CD4-positive, alpha-beta T cell (primary cell): Measurements from ENCODE around the gene ZBTB6. TPM values are rescaled to one million over a fixed set of nuclear protein-coding genes. Genes with fewer than 3 reads are reported as not detected.

Source experiments
- ATAC-seq: fragments of 200-7000 bp; cut with Tn5 transposase; one replicate; pipeline ENCODE4 v1.10.0; 2022; ENCODE audit warnings: mild to moderate bottlenecking; ENCODE audit not compliant: poor library complexity
- CTCF ChIA-PET: fragments of 350-600 bp; sonication (Branson Sonifier 250); formaldehyde crosslinking; loops from one replicate; lab custom pipeline; 2021; ENCODE audit warnings: antibody characterized with exemption, inconsistent platforms; lab: Charles Lee
- POLR2A ChIA-PET: fragments of 350-600 bp; sonication (Branson Sonifier 250); formaldehyde crosslinking; loops from one replicate; lab custom pipeline; 2021; ENCODE audit warnings: antibody characterized with exemption, inconsistent platforms; lab: Charles Lee
- DNase-seq, 14 experiments: peaks; one replicate each; pipeline ENCODE4 v3.0.0-alpha.2; 2013 to 2020; ENCODE audit warnings: mixed read lengths in 2 of 14
- H3K27ac ChIP-seq, 2 donors: one replicate each; pipeline versions ENCODE4 v1.5.1 to v1.7.0; 2013; ENCODE audit warnings: low read length in 2 of 2, low read depth in 1 of 2, mild to moderate bottlenecking in 1 of 2
- H3K27me3 ChIP-seq, 2 experiments: 1 replicate in 1 of 2; 2 replicates in 1 of 2; pipeline versions ENCODE4 v1.6.1 to v1.7.0; 2013; ENCODE audit warnings: low read length in 2 of 2, control low read depth in 1 of 2, mild to moderate bottlenecking in 1 of 2, moderate library complexity in 1 of 2; ENCODE audit not compliant: insufficient read depth in 2 of 2, control insufficient read depth in 1 of 2
- H3K36me3 ChIP-seq: one replicate; pipeline ENCODE4 v1.6.1; 2013; ENCODE audit warnings: low read length, control low read depth; ENCODE audit not compliant: insufficient read depth
- H3K4me1 ChIP-seq: one replicate; pipeline ENCODE4 v1.6.1; 2013; ENCODE audit warnings: low read length, control low read depth; ENCODE audit not compliant: insufficient read depth
- H3K4me3 ChIP-seq: one replicate; pipeline ENCODE4 v1.5.1; 2013; ENCODE audit warnings: mild to moderate bottlenecking, low read length, moderate library complexity
- H3K9me3 ChIP-seq, 2 experiments: 1 replicate in 1 of 2; 2 replicates in 1 of 2; pipeline versions ENCODE4 v1.6.1 to v1.7.0; 2013; ENCODE audit warnings: low read length in 2 of 2, mild to moderate bottlenecking in 2 of 2, control low read depth in 1 of 2, moderate library complexity in 1 of 2; ENCODE audit not compliant: control insufficient read depth in 1 of 2, insufficient read depth in 1 of 2
- H3K27ac Mint-ChIP-seq: one replicate; pipeline ENCODE4 v1.8.0; 2020; ENCODE audit warnings: mixed read lengths
- H3K27me3 Mint-ChIP-seq: one replicate; pipeline ENCODE4 v1.8.0; 2021; ENCODE audit warnings: mixed read lengths
- H3K36me3 Mint-ChIP-seq: one replicate; pipeline ENCODE4 v1.8.0; 2021; ENCODE audit warnings: low read depth, mixed read lengths
- H3K4me1 Mint-ChIP-seq: one replicate; pipeline ENCODE4 v1.8.0; 2021; ENCODE audit warnings: low read depth, mixed read lengths
- H3K4me3 Mint-ChIP-seq: one replicate; pipeline ENCODE4 v1.8.0; 2020; ENCODE audit warnings: mild to moderate bottlenecking, mixed read lengths
- H3K9me3 Mint-ChIP-seq: one replicate; pipeline ENCODE4 v1.8.0; 2020; ENCODE audit warnings: mixed read lengths
- intact Hi-C, 2 experiments: fragments of 100-400 bp; cut with DNase I in 1 of 2; cut with micrococcal nuclease in 1 of 2; formaldehyde crosslinking; loops; one replicate each; pipeline versions ENCODE4 v1.15.1 to v1.9.0; 2023 to 2025; cut with DNase I, micrococcal nuclease
- total RNA-seq, 174 experiments: library from RNA in 2 of 174; stranded (reverse) in 2 of 174; gene quantifications; one replicate each; pipeline ENCODE4 v1.2.3 and lab custom pipeline; 2021 to 2026
- TF ChIP-seq, protein P1 (sequence below): fragments of 200-600 bp; IDR thresholded peaks from one replicate; pipeline ENCODE4 v1.8.0; 2022; ENCODE audit warnings: antibody characterized with exemption, mild to moderate bottlenecking

ZBTB6 gene
- total RNA-seq, 2 experiments from 2014 or later = 3.6 to 3.9 TPM

DNA sequence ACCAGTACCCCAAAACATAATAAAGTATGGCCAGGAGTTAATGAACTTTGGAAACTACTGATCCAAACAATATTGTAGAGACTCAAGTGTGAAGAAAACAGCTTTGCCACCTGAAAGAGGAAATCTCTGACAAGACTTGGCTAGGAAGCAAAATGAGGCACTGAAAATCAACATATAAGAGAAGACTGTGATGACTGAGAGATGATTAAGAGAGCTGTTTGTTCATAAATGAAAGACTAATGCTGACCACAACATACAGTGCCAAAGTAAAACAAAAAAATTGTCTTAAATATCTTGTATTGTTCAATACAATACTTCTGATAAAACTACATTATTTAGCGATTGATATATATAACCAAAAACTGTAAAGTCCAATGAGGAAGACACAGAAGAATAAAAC lies 15.2 kb downstream of the ZBTB6 start:
- H3K4me3 Mint-ChIP-seq = no peak overlapping the region
- no peaks in the 10 kb centered on the region for H3K9me3 Mint-ChIP-seq
- ATAC-seq (no peak), DNase-seq (no peak)
- H3K4me1 Mint-ChIP-seq = peaks cover 50% of the 10 kb centered on the region
- TF ChIP-seq, protein P1, sequence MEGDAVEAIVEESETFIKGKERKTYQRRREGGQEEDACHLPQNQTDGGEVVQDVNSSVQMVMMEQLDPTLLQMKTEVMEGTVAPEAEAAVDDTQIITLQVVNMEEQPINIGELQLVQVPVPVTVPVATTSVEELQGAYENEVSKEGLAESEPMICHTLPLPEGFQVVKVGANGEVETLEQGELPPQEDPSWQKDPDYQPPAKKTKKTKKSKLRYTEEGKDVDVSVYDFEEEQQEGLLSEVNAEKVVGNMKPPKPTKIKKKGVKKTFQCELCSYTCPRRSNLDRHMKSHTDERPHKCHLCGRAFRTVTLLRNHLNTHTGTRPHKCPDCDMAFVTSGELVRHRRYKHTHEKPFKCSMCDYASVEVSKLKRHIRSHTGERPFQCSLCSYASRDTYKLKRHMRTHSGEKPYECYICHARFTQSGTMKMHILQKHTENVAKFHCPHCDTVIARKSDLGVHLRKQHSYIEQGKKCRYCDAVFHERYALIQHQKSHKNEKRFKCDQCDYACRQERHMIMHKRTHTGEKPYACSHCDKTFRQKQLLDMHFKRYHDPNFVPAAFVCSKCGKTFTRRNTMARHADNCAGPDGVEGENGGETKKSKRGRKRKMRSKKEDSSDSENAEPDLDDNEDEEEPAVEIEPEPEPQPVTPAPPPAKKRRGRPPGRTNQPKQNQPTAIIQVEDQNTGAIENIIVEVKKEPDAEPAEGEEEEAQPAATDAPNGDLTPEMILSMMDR = no peak
- H3K4me1 ChIP-seq = peaks cover 28% of the 10 kb centered on the region
- ChIA-PET POLR2A (interaction anchor here (0.9 kb wide), 1 partner anchor 15 kb away, joined by 3 read pairs; no protein-coding TSS in a partner anchor), CTCF (interaction anchor here (2.1 kb wide), 1 partner anchor 10 kb away, joined by 5 read pairs; no protein-coding TSS in a partner anchor)
- H3K27me3 ChIP-seq = no peaks in the 10 kb centered on the region
- intact Hi-C loops = loop anchor here in 1 of 2 experiments (5.0 kb wide), 1 partner anchor 94 kb away; no protein-coding TSS in a partner anchor
- no peak overlapping the region for H3K4me3 ChIP-seq
- no peak overlapping the region for H3K27ac ChIP-seq
- peaks cover 46% of the 10 kb centered on the region for H3K36me3 ChIP-seq
- peaks cover 65% of the 10 kb centered on the region for H3K36me3 Mint-ChIP-seq
- H3K9me3 ChIP-seq = no peaks in the 10 kb centered on the region
- H3K27ac Mint-ChIP-seq = peak overlapping the region; percentile 76
- H3K27me3 Mint-ChIP-seq = no peaks in the 10 kb centered on the region

DNA sequence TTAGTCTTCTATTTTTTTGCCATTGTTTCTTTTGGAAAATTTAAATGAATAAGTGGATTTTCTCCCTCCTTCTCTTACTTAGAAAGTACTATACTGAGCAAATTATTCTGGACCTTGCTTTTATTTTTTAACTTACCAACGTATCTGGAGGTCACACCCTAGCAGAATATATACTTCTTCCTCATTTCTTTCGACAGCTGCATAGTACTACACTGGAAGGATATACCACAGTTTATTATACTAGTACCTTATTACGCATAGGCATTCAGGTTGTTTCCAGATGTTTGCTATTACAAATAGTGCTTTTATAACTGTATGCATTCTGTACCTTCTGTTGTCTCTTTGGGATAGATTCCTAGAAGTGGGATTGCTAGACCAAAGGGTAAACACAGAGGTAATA lies 24.6 kb downstream of the ZBTB6 start:
- H3K4me1 Mint-ChIP-seq = peaks cover 7% of the 10 kb centered on the region
- no peaks in the 10 kb centered on the region for H3K27me3 ChIP-seq
- H3K4me3 ChIP-seq = no peak overlapping the region
- no peak overlapping the region for H3K4me3 Mint-ChIP-seq
- H3K9me3 ChIP-seq = no peaks in the 10 kb centered on the region
- no peak for ATAC-seq
- H3K36me3 Mint-ChIP-seq = peaks cover 73% of the 10 kb centered on the region
- peaks cover 55% of the 10 kb centered on the region for H3K36me3 ChIP-seq
- intact Hi-C loops = no loop called here
- H3K27me3 Mint-ChIP-seq = no peaks in the 10 kb centered on the region
- ChIA-PET POLR2A (interaction anchor here (0.6 kb wide), 1 partner anchor 73 kb away, joined by 3 read pairs; no protein-coding TSS in a partner anchor), CTCF (interaction anchor here (0.6 to 1.4 kb wide), 3 partner anchors 9 to 15 kb away, joined by 3 to 5 read pairs (median 5); no protein-coding TSS in a partner anchor)
- TF ChIP-seq, protein P1 = no peak
- no peak overlapping the region for H3K27ac Mint-ChIP-seq
- no peaks in the 10 kb centered on the region for H3K4me1 ChIP-seq
- no peaks in the 10 kb centered on the region for H3K9me3 Mint-ChIP-seq
- DNase-seq = no peak
- no peak overlapping the region for H3K27ac ChIP-seq

DNA sequence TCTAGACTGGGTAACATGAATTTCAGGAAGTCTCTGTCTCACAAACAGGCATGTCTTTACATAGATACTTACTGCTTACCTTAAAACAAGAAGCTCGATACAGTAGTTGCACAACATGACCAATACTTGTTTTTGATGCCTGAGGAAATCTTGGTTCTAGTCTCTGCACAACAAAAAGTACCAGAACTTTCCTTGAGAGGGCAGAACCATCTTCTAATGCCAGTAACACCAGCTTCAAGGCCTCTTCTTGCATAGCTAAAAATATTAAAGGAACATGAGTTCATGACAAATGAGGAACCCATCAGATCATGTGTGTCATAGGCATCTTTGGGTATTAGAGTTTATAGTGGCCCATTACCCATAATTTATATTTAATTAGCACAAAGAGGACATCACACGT lies 30.0 kb downstream of the ZBTB6 start:
- H3K9me3 ChIP-seq = no peaks in the 10 kb centered on the region
- no peaks in the 10 kb centered on the region for H3K4me1 Mint-ChIP-seq
- H3K36me3 ChIP-seq = peaks cover 54% of the 10 kb centered on the region
- intact Hi-C loops = no loop called here
- CTCF ChIA-PET = interaction anchor here (0.7 kb wide), 1 partner anchor 100 kb away, joined by 3 read pairs; no protein-coding TSS in a partner anchor
- TF ChIP-seq, protein P1 = no peak
- no peaks in the 10 kb centered on the region for H3K4me1 ChIP-seq
- H3K27me3 Mint-ChIP-seq = no peaks in the 10 kb centered on the region
- no peaks in the 10 kb centered on the region for H3K27me3 ChIP-seq
- peaks cover 68% of the 10 kb centered on the region for H3K36me3 Mint-ChIP-seq
- H3K27ac ChIP-seq = no peak overlapping the region
- H3K4me3 ChIP-seq = no peak overlapping the region
- H3K9me3 Mint-ChIP-seq = no peaks in the 10 kb centered on the region
- POLR2A ChIA-PET = interaction anchor here (1.4 kb wide), 1 partner anchor 10 kb away, joined by 3 read pairs; no protein-coding TSS in a partner anchor
- DNase-seq (no peak), ATAC-seq (peak; percentile 48)
- no peak overlapping the region for H3K4me3 Mint-ChIP-seq
- peak overlapping the region; percentile 69 for H3K27ac Mint-ChIP-seq
